ENCODE results near the gene SLC7A10.

GRCh38 chr19:33260628-33261418 lies 35.2 kb upstream of the SLC7A10 start:
- no peak for TF ChIP-seq EP300 (IDR thresholded peaks at IDR 0.05)
- no peak for TF ChIP-seq CTCF (IDR thresholded peaks at IDR 0.05)
- TF ChIP-seq POLR2A (IDR thresholded peaks at IDR 0.05) = no peak
- no peak for TF ChIP-seq POLR2AphosphoS5 (IDR thresholded peaks at IDR 0.05)
